ENCODE measurements around the gene SYDE2.
A peak's percentile ranks its signal among the peaks of the same experiment; 100 is the strongest.

SYDE2 gene

DNA sequence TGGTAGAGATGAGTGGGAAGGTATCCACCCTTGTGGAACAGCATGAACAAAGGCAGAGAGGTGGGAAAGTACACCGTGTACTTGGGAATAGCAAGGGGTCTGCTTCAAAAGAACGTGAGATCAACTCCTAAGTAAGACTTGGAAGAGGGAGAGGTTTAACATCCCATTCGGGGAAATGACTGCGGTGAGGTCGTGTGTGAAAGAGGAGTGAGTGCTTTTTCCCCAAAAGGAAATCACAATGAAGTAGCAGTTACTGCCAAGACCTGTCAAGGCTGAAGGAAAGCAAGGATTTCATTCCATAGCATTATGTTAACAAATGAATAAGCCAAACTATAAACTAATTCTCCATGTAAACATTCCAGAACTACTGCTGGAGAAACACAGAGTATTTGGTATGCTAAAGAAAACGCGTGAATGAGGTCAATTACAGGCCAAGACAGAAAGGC is 20.0 kb upstream of the SYDE2 start:
- no peak overlapping the region for H3K9ac ChIP-seq (ENCODE audit: insufficient read length)

DNA sequence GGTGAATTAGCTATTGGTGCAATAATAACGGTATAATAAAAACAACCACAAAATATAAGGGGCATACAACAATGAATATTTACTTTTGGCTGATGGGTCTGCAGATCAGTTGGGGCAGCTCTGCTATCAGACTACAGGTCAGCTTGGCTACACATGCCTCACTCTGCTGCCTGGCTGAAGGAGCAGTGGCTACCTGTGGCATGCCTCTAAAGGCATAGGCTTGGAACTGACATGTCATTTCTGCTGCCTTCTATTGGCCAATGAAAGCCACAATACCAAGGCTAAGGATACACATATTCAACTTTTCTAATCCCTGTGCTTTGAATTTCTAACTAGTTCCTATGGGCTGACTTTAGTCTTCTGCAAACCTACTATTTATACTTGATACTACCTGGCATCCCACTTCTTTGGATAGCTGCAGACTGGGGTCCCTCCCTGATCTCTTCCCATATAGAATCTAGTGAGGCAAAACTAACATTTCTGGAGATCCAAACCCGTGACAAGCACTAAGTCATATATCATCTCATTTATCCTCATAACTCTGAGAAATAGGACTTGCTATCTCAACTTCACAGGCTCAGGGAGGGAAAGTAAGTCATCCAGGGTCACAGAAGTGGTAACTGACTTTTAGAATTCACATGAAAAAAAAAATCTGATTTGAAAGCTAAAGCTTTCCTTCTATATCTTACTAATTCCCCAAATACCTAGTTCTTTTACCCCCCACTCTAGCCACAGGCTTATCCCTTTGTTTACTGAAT is 19.2 kb upstream of the SYDE2 start:
- no peak overlapping the region for H3K27ac ChIP-seq
- no peak overlapping the region for H3K4me3 ChIP-seq
- H3K9ac ChIP-seq (ENCODE audit: insufficient read length): no peak overlapping the region
- no peaks in the 10 kb centered on the region for H3K9me3 ChIP-seq (ENCODE audit: low read depth, low read length)
- no peaks in the 10 kb centered on the region for H3K36me3 ChIP-seq (ENCODE audit: insufficient read depth, low read length)
- no peak for DNase-seq (ENCODE audit: low read depth, low spot score)
- TF ChIP-seq EZH2 (IDR thresholded peaks at IDR 0.05): no peak

More for the DNA sequence above, 20.0 kb upstream of the SYDE2 start:
- Histone ChIP-seq H3K9me3 (ENCODE audit: low read depth, low read length) (no peaks in the 10 kb centered on the region), H3K4me3 (no peak overlapping the region), H3K36me3 (ENCODE audit: insufficient read depth, low read length) (no peaks in the 10 kb centered on the region), H3K27ac (no peak overlapping the region)
- no peak for DNase-seq (ENCODE audit: low read depth, low spot score)
- TF ChIP-seq FOXP2 (optimal IDR thresholded peaks at IDR 0.05; ENCODE audit: control extremely low read depth, extremely low read length, insufficient read depth): no peak
- TF ChIP-seq POLR2AphosphoS5 (IDR thresholded peaks at IDR 0.05; ENCODE audit: borderline replicate concordance, low read depth, low read length): no peak

DNA sequence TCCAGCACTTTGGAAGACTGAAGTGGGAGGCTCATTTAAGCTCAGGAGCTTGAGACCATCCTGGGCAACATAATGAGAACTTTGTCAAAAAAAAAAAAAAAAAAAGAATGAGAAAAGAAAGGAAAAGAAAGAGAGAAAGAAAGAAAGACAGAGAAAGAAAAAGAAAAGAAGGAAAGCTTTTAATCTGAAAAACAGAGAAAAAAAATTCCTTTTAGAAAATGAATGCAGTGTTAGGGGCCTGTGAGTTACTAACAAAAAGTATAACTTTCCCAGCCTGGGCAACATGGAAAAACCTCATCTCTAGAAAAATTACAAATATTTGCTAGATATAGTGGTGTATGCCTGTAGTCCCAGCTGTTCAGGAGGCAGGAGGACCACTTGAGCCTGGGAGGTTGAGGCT is 15.9 kb upstream of the SYDE2 start:
- no peak for DNase-seq (ENCODE audit: low read depth, low spot score)
- H3K36me3 ChIP-seq (ENCODE audit: insufficient read depth, low read length): no peaks in the 10 kb centered on the region
- H3K4me3 ChIP-seq: no peak overlapping the region
- H3K27ac ChIP-seq: no peak overlapping the region
- no peak overlapping the region for H3K9ac ChIP-seq (ENCODE audit: insufficient read length)
- no peak for TF ChIP-seq POLR2AphosphoS5 (IDR thresholded peaks at IDR 0.05; ENCODE audit: borderline replicate concordance, low read depth, low read length)
- no peak for TF ChIP-seq EZH2 (IDR thresholded peaks at IDR 0.05)
- TF ChIP-seq FOXP2 (optimal IDR thresholded peaks at IDR 0.05; ENCODE audit: control extremely low read depth, extremely low read length, insufficient read depth): no peak
- no peaks in the 10 kb centered on the region for H3K9me3 ChIP-seq (ENCODE audit: low read depth, low read length)

DNA sequence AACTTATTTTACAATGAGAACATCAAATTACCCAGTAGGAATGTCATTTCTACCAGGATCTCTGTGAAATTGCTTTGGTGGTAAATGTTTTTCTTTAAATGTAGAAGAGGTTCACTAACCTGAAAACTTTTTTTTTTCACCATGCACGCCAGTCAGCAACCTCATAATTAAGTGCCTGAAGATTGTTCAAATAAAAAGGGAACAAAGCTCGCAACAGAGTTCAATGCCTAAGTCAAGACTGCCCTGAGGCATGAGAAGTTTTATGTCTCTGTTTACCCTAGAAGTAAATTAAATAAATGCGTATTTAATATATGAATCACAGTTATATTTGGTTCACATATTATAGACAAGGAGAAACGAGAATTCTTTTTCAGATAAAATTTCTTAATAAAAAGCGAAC is 13.8 kb upstream of the SYDE2 start:
- TF ChIP-seq POLR2AphosphoS5 (IDR thresholded peaks at IDR 0.05; ENCODE audit: borderline replicate concordance, low read depth, low read length) (peak; percentile 30; the same call in 1 of the 2 replicates), FOXP2 (optimal IDR thresholded peaks at IDR 0.05; ENCODE audit: control extremely low read depth, extremely low read length, insufficient read depth) (no peak)
- Histone ChIP-seq H3K4me3 (peak overlapping the region; percentile 26), H3K36me3 (ENCODE audit: insufficient read depth, low read length) (no peaks in the 10 kb centered on the region), H3K27ac (no peak overlapping the region), H3K9ac (ENCODE audit: insufficient read length) (no peak overlapping the region), H3K9me3 (ENCODE audit: low read depth, low read length) (no peaks in the 10 kb centered on the region)
- DNase-seq (ENCODE audit: low read depth, low spot score): no peak

DNA sequence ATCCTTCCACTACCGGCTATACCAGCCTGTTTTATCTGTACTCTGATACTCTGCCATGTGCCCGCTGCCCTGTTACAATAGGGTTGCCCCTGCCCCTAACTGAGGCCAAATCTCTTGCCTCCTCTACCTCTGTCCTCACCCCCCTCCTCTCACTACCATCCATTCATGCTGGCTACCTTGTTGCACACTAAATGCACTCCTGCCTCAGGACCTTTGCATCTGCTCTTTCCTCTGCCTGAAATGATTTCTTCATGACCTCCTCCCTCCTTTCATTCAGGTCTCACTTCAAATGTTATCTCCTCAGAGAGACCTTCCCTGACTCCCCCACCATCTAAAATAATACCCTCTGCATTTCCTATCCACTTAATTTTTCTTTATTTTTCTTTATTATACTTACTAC is 7.7 kb upstream of the SYDE2 start:
- Histone ChIP-seq H3K4me3 (no peak overlapping the region), H3K36me3 (ENCODE audit: insufficient read depth, low read length) (no peaks in the 10 kb centered on the region), H3K27ac (no peak overlapping the region), H3K9ac (ENCODE audit: insufficient read length) (no peak overlapping the region), H3K9me3 (ENCODE audit: low read depth, low read length) (no peaks in the 10 kb centered on the region)
- TF ChIP-seq EZH2 (IDR thresholded peaks at IDR 0.05): no peak
- no peak for TF ChIP-seq POLR2AphosphoS5 (IDR thresholded peaks at IDR 0.05; ENCODE audit: borderline replicate concordance, low read depth, low read length)
- no peak for TF ChIP-seq FOXP2 (optimal IDR thresholded peaks at IDR 0.05; ENCODE audit: control extremely low read depth, extremely low read length, insufficient read depth)
- DNase-seq (ENCODE audit: low read depth, low spot score): no peak

DNA sequence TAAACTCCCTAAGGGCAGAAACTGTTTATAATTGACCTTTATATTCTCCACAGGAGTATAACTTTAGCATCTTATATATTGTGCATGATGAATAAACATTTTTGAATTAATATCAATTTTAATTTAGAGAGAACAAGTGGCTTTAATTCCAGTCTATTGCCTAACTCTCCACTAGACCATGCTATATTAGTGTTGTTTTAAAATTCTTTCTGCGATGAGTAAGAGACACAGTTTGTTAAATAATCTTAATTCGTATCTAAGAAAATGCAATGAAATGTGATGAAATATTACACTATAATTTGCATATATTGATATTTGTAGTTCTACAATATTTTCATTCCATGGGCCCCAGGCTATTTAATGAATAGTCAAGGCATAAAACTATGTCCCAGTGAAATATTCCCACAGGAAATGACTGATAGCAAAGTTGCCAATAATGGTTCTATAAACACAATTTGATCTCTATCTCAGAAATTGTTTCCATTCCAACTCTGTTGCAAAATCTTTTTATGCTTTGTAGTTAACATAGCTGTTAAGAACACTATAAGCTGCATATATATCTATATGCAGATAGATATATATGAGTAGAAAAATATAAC is 2.9 kb upstream of the SYDE2 start:
- H3K4me3 ChIP-seq: peak overlapping the region; percentile 94
- peak; percentile 97 for DNase-seq (ENCODE audit: low read depth, low spot score)
- H3K36me3 ChIP-seq (ENCODE audit: insufficient read depth, low read length): no peaks in the 10 kb centered on the region
- no peaks in the 10 kb centered on the region for H3K9me3 ChIP-seq (ENCODE audit: low read depth, low read length)
- H3K9ac ChIP-seq (ENCODE audit: insufficient read length): peak overlapping the region; percentile 26
- H3K27ac ChIP-seq: peak overlapping the region; percentile 93
- TF ChIP-seq POLR2AphosphoS5 (IDR thresholded peaks at IDR 0.05; ENCODE audit: borderline replicate concordance, low read depth, low read length): peak; percentile 53; the same call in 1 of the 2 replicates
- no peak for TF ChIP-seq EZH2 (IDR thresholded peaks at IDR 0.05)
- no peak for TF ChIP-seq FOXP2 (optimal IDR thresholded peaks at IDR 0.05; ENCODE audit: control extremely low read depth, extremely low read length, insufficient read depth)

DNA sequence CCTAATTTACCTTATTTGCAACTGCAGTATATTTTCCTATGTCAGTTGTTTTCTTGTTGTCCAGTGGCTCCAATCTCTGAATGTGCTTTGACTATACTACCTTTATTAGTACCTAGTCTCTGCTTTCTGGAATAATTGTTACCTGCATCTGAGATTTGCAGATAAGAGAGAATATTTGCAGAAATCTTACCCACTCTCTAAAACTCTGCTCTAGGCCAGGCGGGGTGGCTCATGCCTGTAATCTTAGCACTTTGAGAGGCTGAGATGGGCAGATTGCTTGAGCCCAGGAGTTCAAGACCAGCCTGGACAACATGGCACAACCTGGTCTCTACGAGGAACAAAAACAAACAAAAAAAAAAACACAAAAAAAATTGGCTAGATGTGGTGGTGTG is 2.0 kb upstream of the SYDE2 start:
- H3K9ac ChIP-seq (ENCODE audit: insufficient read length): peak overlapping the region; percentile 83

DNA sequence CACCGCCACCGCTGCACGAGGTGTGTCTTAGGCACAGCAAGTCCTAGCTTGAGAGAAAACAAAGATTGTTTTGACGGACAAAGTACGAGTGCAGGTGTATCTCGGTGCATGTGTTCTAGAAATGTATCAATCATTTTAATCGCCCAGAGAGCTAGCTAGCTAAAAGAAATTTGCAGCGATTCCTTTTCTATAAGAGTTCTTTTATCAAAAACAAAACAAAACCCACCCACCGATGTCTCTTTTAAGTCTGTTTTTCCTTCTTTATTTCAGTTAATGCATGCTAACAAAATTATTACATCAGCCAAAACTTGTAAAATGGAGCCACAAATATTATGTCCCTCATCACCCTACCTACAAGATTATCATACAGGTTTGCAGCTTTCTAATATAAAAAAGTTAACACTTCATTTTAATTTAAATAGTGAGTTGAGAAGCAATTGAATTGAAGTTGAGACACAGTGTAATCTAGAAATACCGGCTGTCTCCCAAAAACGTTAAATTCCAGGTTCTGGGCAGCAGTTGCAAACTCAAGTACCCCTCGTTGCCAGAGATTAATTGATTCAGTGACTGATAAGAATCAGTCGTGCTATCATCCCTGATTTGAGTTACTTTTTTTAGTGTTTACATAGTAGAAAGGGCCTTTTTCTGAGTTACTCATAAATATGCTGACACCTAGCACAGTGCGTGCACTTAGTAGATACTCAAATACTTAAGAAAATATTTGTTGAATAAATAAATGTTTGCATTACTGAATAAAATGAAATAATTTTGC is 1.5 kb upstream of the SYDE2 start:
- Histone ChIP-seq H3K27ac (peak overlapping the region; percentile 93), H3K9ac (ENCODE audit: insufficient read length) (peak overlapping the region; percentile 83), H3K36me3 (ENCODE audit: insufficient read depth, low read length) (no peaks in the 10 kb centered on the region), H3K4me3 (peak overlapping the region; percentile 94), H3K9me3 (ENCODE audit: low read depth, low read length) (no peaks in the 10 kb centered on the region)
- no peak for DNase-seq (ENCODE audit: low read depth, low spot score)
- TF ChIP-seq POLR2AphosphoS5 (IDR thresholded peaks at IDR 0.05; ENCODE audit: borderline replicate concordance, low read depth, low read length) (no peak), FOXP2 (optimal IDR thresholded peaks at IDR 0.05; ENCODE audit: control extremely low read depth, extremely low read length, insufficient read depth) (no peak), EZH2 (IDR thresholded peaks at IDR 0.05) (no peak)

More for the DNA sequence above, 2.0 kb upstream of the SYDE2 start:
- Histone ChIP-seq H3K27ac (peak overlapping the region; percentile 93), H3K4me3 (peak overlapping the region; percentile 94), H3K9me3 (ENCODE audit: low read depth, low read length) (no peaks in the 10 kb centered on the region), H3K36me3 (ENCODE audit: insufficient read depth, low read length) (no peaks in the 10 kb centered on the region)
- DNase-seq (ENCODE audit: low read depth, low spot score): no peak
- TF ChIP-seq EZH2 (IDR thresholded peaks at IDR 0.05) (no peak), POLR2AphosphoS5 (IDR thresholded peaks at IDR 0.05; ENCODE audit: borderline replicate concordance, low read depth, low read length) (no peak), FOXP2 (optimal IDR thresholded peaks at IDR 0.05; ENCODE audit: control extremely low read depth, extremely low read length, insufficient read depth) (no peak)
